Measurements from ENCODE around the gene MORC3. TPM values are rescaled to one million over a fixed set of nuclear protein-coding genes. Genes with fewer than 3 reads are reported as not detected.
"Not testable (repeated sequence)": the region's sequence is repeated elsewhere in the genome, so short reads cannot be mapped to it uniquely, and the experiment has no call there.

Gene MORC3
- total and polyA plus RNA-seq, 4 donors = 12.0 to 45.2 (median 28.5) TPM

DNA sequence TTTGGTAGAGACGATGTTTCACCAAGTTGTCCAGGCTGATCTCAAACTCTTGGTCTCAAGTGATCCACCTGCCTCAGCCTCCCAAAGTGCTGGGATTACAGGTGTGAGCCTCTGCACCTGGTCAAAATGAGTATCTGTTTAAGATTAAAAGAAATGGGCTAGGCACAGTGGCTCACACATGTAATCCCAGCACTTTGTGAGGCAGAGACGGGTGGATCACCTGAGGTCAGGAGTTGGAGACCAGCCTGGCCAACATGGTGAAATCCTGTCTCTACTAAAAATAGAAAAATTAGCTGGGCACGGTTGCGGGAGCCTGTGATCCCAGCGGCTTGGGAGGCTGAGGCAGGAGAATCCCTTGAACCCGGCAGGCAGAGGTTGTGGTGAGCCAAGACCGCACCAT lies 22.6 kb downstream of the MORC3 start:
- H3K36me3 ChIP-seq (ENCODE audit: control insufficient read depth in 1 of 2, insufficient read depth in 2 of 2, low read length in 1 of 2); H3K9me3 ChIP-seq (ENCODE audit: control insufficient read depth, low read length); H3K27ac ChIP-seq (ENCODE audit: low read depth in 1 of 2, low read length in 2 of 2); H3K27me3 ChIP-seq (ENCODE audit: control insufficient read depth in 1 of 2, insufficient read depth in 2 of 2, low read length in 1 of 2); intact Hi-C loops (cut with DNase I); ATAC-seq (ENCODE audit: low FRiP score); DNase-seq; H3K4me1 ChIP-seq (ENCODE audit: control insufficient read depth in 1 of 2, insufficient read depth in 2 of 2, low read length in 2 of 2); H3K4me3 ChIP-seq (ENCODE audit: low read length in 2 of 2): not testable (repeated sequence)
- WGBS, 2 donors = 91 to 93% methylated on average over 7 of the region's 7 CpGs

DNA sequence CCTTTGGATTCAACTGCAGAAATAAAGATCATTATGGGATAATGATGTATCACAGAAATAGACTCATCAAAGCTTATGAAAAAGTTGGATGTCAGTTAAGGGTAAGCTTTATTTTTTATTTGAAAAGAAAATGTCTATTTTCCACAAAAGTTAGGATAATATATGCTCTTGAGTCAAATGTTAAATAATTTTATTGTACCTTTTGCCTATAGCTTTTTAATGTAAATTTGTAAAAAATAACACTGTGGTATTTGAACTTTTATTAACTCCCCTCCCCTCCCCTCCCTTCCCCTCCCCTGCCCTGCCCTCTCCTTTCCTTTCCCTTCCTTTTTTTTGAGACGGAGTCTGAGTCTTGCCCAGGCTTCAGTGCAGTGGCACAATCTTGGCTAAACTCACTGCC lies 24.9 kb downstream of the MORC3 start:
- WGBS, 2 donors = 80 to 90% methylated on average over 1 of the region's 1 CpG
- H3K4me1 ChIP-seq (ENCODE audit: control insufficient read depth in 1 of 2, insufficient read depth in 2 of 2, low read length in 2 of 2) = no peaks in the 10 kb centered on the region
- H3K9me3 ChIP-seq (ENCODE audit: control insufficient read depth, low read length) = no peaks in the 10 kb centered on the region
- intact Hi-C loops (cut with DNase I) = no loop called here
- DNase-seq (no peak), ATAC-seq (ENCODE audit: low FRiP score) (no peak)
- H3K36me3 ChIP-seq (ENCODE audit: control insufficient read depth in 1 of 2, insufficient read depth in 2 of 2, low read length in 1 of 2) = peaks cover 0 to 3% of the 10 kb centered on the region in 2 donors
- no peak overlapping the region for H3K4me3 ChIP-seq (ENCODE audit: low read length in 2 of 2)
- no peaks in the 10 kb centered on the region for H3K27me3 ChIP-seq (ENCODE audit: control insufficient read depth in 1 of 2, insufficient read depth in 2 of 2, low read length in 1 of 2)
- no peak overlapping the region for H3K27ac ChIP-seq (ENCODE audit: low read depth in 1 of 2, low read length in 2 of 2)

DNA sequence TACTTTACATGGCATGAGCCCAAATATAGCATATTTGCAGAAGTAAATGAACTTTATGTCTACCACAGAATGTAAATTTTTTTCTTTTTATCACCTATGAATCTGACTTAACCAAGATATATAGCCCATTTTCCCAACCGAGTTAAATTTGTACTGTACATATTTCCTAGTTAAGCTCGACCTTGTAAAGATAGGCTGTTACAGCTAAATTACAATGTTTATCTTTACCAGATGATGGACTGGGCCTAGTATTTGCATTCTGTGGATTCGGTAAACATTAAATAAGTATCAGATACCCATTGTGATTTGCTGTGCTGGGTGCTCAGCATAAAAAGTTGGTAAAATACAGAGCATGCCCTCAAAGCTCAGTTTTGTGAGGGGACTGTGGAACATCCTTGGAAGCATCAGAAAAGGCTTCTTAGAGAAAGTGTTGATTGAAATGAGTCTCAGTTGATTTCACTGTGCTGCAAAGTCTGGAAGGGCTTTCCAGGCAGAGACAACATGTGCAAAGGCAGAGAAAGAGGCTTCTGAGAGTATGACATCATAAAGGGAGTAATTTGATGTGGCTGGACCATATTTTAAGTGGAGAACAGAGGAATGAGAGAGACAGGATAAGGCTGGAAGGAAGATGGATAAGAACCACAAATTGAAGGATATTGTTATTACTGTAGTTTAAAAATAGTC lies 27.4 kb downstream of the MORC3 start:
- no peaks in the 10 kb centered on the region for H3K27me3 ChIP-seq (ENCODE audit: control insufficient read depth in 1 of 2, insufficient read depth in 2 of 2, low read length in 1 of 2)
- intact Hi-C loops (cut with DNase I) = no loop called here
- no peak for DNase-seq
- no peaks in the 10 kb centered on the region for H3K4me1 ChIP-seq (ENCODE audit: control insufficient read depth in 1 of 2, insufficient read depth in 2 of 2, low read length in 2 of 2)
- WGBS, 2 donors = 66 to 69% methylated on average over 3 of the region's 3 CpGs
- H3K4me3 ChIP-seq (ENCODE audit: low read length in 2 of 2) = no peak overlapping the region
- H3K9me3 ChIP-seq (ENCODE audit: control insufficient read depth, low read length) = no peaks in the 10 kb centered on the region
- no peak for ATAC-seq (ENCODE audit: low FRiP score)
- H3K27ac ChIP-seq (ENCODE audit: low read depth in 1 of 2, low read length in 2 of 2) = no peak overlapping the region
- no peaks in the 10 kb centered on the region for H3K36me3 ChIP-seq (ENCODE audit: control insufficient read depth in 1 of 2, insufficient read depth in 2 of 2, low read length in 1 of 2)

DNA sequence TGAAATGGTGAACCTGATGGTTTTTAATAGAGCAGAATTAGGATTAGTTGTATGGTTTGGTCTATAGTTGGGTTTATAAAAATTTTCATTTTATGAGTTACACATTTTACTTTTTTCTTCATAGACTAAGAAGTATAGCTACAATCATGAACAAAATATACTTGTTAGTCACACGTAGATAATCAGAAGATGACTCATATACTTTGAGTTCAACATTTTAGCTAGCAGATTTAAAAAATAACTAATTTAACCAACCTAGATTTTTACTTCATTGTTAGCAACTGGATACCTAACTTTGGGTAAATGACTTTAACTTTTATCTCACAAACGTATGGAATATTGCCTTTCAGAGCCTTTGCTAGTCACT lies 27.9 kb downstream of the MORC3 start:
- H3K9me3 ChIP-seq (ENCODE audit: control insufficient read depth, low read length) = no peaks in the 10 kb centered on the region
- H3K27ac ChIP-seq (ENCODE audit: low read depth in 1 of 2, low read length in 2 of 2) = no peak overlapping the region
- no peaks in the 10 kb centered on the region for H3K36me3 ChIP-seq (ENCODE audit: control insufficient read depth in 1 of 2, insufficient read depth in 2 of 2, low read length in 1 of 2)
- WGBS, 2 donors = 52 to 53% methylated on average over 2 of the region's 2 CpGs
- H3K27me3 ChIP-seq (ENCODE audit: control insufficient read depth in 1 of 2, insufficient read depth in 2 of 2, low read length in 1 of 2) = no peaks in the 10 kb centered on the region
- H3K4me1 ChIP-seq (ENCODE audit: control insufficient read depth in 1 of 2, insufficient read depth in 2 of 2, low read length in 2 of 2) = no peaks in the 10 kb centered on the region
- ATAC-seq (ENCODE audit: low FRiP score) (no peak), DNase-seq (no peak)
- no peak overlapping the region for H3K4me3 ChIP-seq (ENCODE audit: low read length in 2 of 2)
- intact Hi-C loops (cut with DNase I) = no loop called here

DNA sequence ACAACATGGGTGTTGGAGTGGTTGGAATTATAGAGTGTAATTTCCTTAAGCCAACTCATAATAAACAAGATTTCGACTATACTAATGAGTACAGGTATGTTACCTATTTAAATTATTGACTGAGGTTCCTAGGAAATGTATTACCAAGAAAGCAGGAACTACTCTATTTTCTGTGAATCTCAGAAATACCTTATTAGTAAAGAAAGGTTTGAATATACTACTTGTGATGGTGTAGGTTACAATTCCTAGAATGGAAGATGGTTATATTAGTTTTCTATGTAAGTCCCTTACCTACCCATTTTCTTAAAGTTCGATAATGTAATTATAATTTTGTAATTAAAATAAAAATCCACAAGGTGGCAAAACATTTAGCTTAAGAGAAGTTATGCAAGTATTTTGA lies 29.3 kb downstream of the MORC3 start:
- Histone ChIP-seq H3K9me3 (ENCODE audit: control insufficient read depth, low read length) (no peaks in the 10 kb centered on the region), H3K4me3 (ENCODE audit: low read length in 2 of 2) (no peak overlapping the region), H3K4me1 (ENCODE audit: control insufficient read depth in 1 of 2, insufficient read depth in 2 of 2, low read length in 2 of 2) (no peaks in the 10 kb centered on the region), H3K36me3 (ENCODE audit: control insufficient read depth in 1 of 2, insufficient read depth in 2 of 2, low read length in 1 of 2) (no peaks in the 10 kb centered on the region), H3K27me3 (ENCODE audit: control insufficient read depth in 1 of 2, insufficient read depth in 2 of 2, low read length in 1 of 2) (no peaks in the 10 kb centered on the region), H3K27ac (ENCODE audit: low read depth in 1 of 2, low read length in 2 of 2) (no peak overlapping the region)
- 98 to 99% methylated on average over 2 of the region's 2 CpGs for WGBS, 2 donors
- intact Hi-C loops (cut with DNase I) = no loop called here
- ATAC-seq (ENCODE audit: low FRiP score) (no peak), DNase-seq (no peak)

DNA sequence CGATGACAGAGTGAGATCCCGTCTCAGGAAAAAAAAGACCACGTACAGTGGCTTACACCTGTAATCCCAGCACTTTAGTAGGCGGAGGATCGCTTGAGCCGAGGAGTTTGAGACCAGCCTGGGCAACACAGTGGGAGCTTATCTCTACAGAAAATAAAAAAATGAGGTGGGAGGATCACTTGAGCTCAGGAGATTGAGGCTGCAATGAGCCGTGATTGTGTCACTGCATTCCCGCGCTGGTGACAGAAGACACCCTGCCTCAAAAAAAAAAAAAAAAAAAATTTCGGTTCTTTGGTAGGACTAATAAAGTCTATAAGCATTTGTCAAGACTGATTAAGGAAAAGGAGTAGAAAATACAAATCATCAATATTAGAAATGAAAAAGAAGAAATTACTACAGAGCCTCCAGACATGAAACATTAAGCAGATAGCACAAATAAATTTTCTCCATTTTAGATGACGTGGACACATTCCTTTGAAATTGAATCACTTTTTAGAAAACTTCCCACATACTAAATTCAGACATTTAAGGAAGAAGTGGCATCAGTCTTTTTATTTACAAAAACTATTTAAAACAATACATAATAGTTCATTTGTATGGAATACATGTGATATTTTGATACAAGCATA lies 30.4 kb downstream of the MORC3 start:
- Histone ChIP-seq H3K27ac (ENCODE audit: low read depth in 1 of 2, low read length in 2 of 2) (no peak overlapping the region), H3K9me3 (ENCODE audit: control insufficient read depth, low read length) (no peaks in the 10 kb centered on the region), H3K4me1 (ENCODE audit: control insufficient read depth in 1 of 2, insufficient read depth in 2 of 2, low read length in 2 of 2) (no peaks in the 10 kb centered on the region), H3K27me3 (ENCODE audit: control insufficient read depth in 1 of 2, insufficient read depth in 2 of 2, low read length in 1 of 2) (no peaks in the 10 kb centered on the region), H3K36me3 (ENCODE audit: control insufficient read depth in 1 of 2, insufficient read depth in 2 of 2, low read length in 1 of 2) (peaks cover 0 to 1% of the 10 kb centered on the region in 2 donors), H3K4me3 (ENCODE audit: low read length in 2 of 2) (no peak overlapping the region)
- intact Hi-C loops (cut with DNase I) = no loop called here
- DNase-seq (no peak), ATAC-seq (ENCODE audit: low FRiP score) (no peak)
- 73 to 74% methylated on average over 11 of the region's 11 CpGs for WGBS, 2 donors

DNA sequence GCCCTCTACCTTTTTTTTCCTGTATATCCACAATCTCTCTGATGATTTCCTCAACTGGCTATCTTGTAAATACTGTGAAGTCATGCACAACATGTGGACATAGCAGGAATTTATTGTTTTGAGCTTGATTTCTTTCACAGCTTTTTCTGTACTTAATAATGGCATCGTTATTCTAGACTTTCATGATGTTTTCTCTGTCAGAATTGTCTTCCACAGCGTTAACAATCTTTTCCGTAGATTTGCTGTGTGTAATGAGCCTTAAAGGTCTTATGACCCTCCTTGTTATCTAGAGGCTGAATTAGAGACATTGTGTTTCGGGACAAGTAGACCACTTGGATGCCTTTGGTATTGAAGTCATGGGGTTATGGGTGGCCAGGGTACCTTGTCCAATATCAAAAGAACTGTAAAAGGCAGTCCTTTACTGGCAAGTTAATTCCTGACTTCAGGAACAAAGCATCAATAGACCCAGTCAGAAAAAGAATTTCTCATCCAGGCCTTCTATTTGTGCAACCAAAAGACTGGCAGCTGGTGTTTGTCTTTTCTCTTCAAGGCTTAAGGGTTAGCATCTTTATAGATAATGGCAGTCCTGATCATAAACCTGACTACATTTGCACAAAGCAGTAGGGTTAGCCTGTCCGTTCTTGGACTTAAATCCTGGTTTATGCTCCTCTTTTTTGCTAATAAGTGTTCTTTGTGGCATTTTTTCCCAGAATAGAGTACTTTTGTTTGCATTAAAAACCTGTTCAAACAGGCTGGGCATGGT lies 35.1 kb downstream of the MORC3 start:
- Histone ChIP-seq H3K9me3 (ENCODE audit: control insufficient read depth, low read length) (no peaks in the 10 kb centered on the region), H3K27me3 (ENCODE audit: control insufficient read depth in 1 of 2, insufficient read depth in 2 of 2, low read length in 1 of 2) (no peaks in the 10 kb centered on the region), H3K4me1 (ENCODE audit: control insufficient read depth in 1 of 2, insufficient read depth in 2 of 2, low read length in 2 of 2) (no peaks in the 10 kb centered on the region), H3K36me3 (ENCODE audit: control insufficient read depth in 1 of 2, insufficient read depth in 2 of 2, low read length in 1 of 2) (peaks cover 1 to 6% of the 10 kb centered on the region in 2 donors), H3K4me3 (ENCODE audit: low read length in 2 of 2) (no peak overlapping the region), H3K27ac (ENCODE audit: low read depth in 1 of 2, low read length in 2 of 2) (no peak overlapping the region)
- intact Hi-C loops (cut with DNase I) = no loop called here
- WGBS, 2 donors = 88 to 90% methylated on average over 5 of the region's 5 CpGs
- no peak for DNase-seq
- ATAC-seq (ENCODE audit: low FRiP score) = no peak

DNA sequence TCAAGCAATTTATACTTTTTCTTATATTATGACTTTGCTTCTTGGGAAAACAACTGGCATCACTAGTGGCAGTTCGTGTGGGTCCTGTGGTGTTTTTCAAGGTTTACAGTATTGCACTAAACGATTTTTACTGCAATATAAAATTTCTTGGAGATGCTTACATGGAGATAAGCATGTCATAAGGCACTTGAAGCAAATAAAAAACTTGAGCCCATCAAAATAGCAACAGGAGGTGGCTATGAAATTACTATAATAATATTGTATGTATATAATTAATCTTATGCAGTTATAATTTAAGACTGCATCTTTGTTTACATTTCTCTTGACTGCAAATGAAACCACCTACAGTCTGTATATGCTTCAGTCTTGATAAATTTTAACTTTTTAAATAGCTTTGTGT lies 35.9 kb downstream of the MORC3 start:
- Histone ChIP-seq H3K4me1 (ENCODE audit: control insufficient read depth in 1 of 2, insufficient read depth in 2 of 2, low read length in 2 of 2) (no peaks in the 10 kb centered on the region), H3K4me3 (ENCODE audit: low read length in 2 of 2) (no peak overlapping the region), H3K27me3 (ENCODE audit: control insufficient read depth in 1 of 2, insufficient read depth in 2 of 2, low read length in 1 of 2) (no peaks in the 10 kb centered on the region), H3K9me3 (ENCODE audit: control insufficient read depth, low read length) (no peaks in the 10 kb centered on the region), H3K27ac (ENCODE audit: low read depth in 1 of 2, low read length in 2 of 2) (no peak overlapping the region), H3K36me3 (ENCODE audit: control insufficient read depth in 1 of 2, insufficient read depth in 2 of 2, low read length in 1 of 2) (peaks cover 6 to 10% of the 10 kb centered on the region in 2 donors)
- intact Hi-C loops (cut with DNase I) = no loop called here
- DNase-seq (no peak), ATAC-seq (ENCODE audit: low FRiP score) (no peak)
- WGBS, 2 donors = 64 to 66% methylated on average over 2 of the region's 2 CpGs

DNA sequence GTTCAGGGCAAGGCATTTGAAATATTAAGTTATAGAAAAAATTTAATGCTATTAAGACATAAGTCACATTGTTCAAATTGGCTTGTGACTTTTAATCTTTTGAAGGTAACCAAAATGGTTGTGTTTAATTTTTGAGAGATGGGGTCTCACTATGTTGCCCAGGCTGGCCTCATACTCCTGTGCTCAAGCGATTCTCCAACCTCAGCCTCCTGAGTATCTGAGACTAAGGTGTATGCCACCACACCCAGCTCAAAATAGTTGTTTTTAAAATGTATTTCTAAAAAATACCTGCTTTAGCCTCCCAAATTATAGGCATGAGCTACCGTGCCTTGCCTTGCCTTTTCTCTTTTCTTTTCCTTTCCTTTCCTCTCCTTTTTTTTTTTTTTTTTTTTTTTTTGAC lies 39.2 kb downstream of the MORC3 start:
- DNase-seq (no peak), ATAC-seq (ENCODE audit: low FRiP score) (no peak)
- WGBS, 2 donors = 91 to 92% methylated on average over 2 of the region's 2 CpGs
- Histone ChIP-seq H3K9me3 (ENCODE audit: control insufficient read depth, low read length) (no peaks in the 10 kb centered on the region), H3K27me3 (ENCODE audit: control insufficient read depth in 1 of 2, insufficient read depth in 2 of 2, low read length in 1 of 2) (no peaks in the 10 kb centered on the region), H3K36me3 (ENCODE audit: control insufficient read depth in 1 of 2, insufficient read depth in 2 of 2, low read length in 1 of 2) (peaks cover 6 to 16% of the 10 kb centered on the region in 2 donors), H3K4me1 (ENCODE audit: control insufficient read depth in 1 of 2, insufficient read depth in 2 of 2, low read length in 2 of 2) (no peaks in the 10 kb centered on the region), H3K27ac (ENCODE audit: low read depth in 1 of 2, low read length in 2 of 2) (no peak overlapping the region), H3K4me3 (ENCODE audit: low read length in 2 of 2) (no peak overlapping the region)
- intact Hi-C loops (cut with DNase I) = no loop called here
